Thoracic aorta (tissue), 2 donors: ENCODE results near the gene TMEM253. TPM values are rescaled to one million over a fixed set of nuclear protein-coding genes. Genes with fewer than 3 reads are reported as not detected.

Experiments
- ATAC-seq: fragments of 150-250 bp; one replicate; pipeline ENCODE4 v1.8.0; 2017; ENCODE audit warnings: low read depth; ENCODE audit not compliant: insufficient number of reproducible peaks, low FRiP score
- DNase-seq: peaks from one replicate; pipeline ENCODE4 v3.0.0-alpha.2; 2020; ENCODE audit warnings: low spot score
- H3K27ac ChIP-seq, 2 donors: fragments of 200-600 bp; sonication (generic); 1 replicate in 1 of 2; 2 replicates in 1 of 2; pipeline ENCODE4 v1.5.1; 2016; ENCODE audit warnings: mild to moderate bottlenecking in 2 of 2, moderate library complexity in 2 of 2
- H3K27me3 ChIP-seq: fragments of 200-600 bp; sonication (generic); replicated peaks from 2 replicates; pipeline ENCODE4 v1.6.0; 2016; ENCODE audit warnings: mild to moderate bottlenecking; ENCODE audit not compliant: insufficient read depth
- H3K36me3 ChIP-seq: fragments of 200-600 bp; sonication (generic); one replicate; pipeline ENCODE4 v1.5.1; 2016
- H3K4me1 ChIP-seq, 2 donors: fragments of 200-600 bp; sonication (generic); 1 replicate in 1 of 2; 2 replicates in 1 of 2; pipeline versions ENCODE4 v1.5.1 to v1.6.0; 2016; ENCODE audit warnings: low read depth in 2 of 2, mild to moderate bottlenecking in 1 of 2; ENCODE audit not compliant: control insufficient read depth in 1 of 2
- H3K4me3 ChIP-seq: fragments of 200-600 bp; sonication (generic); 2 replicates; pipeline ENCODE4 v1.5.1; 2016; ENCODE audit warnings: mild to moderate bottlenecking
- H3K9me3 ChIP-seq: fragments of 200-600 bp; sonication (generic); 2 replicates; pipeline ENCODE4 v1.5.1; 2016
- total RNA-seq, 2 donors: library from RNA; depleted of rRNA; stranded (reverse); fragments of >200 nt; gene quantifications; one replicate each; pipeline versions ENCODE4 v1.1.0 to v1.2.3, GENCODE V29; 2016
- TF ChIP-seq, protein P1 (sequence below): fragments of 200-600 bp; sonication (generic); IDR thresholded peaks from one replicate; pipeline ENCODE4 v1.5.1; 2019; ENCODE audit warnings: antibody characterized with exemption

Gene TMEM253
- total RNA-seq, 2 donors from 2014 or later = not detected

DNA sequence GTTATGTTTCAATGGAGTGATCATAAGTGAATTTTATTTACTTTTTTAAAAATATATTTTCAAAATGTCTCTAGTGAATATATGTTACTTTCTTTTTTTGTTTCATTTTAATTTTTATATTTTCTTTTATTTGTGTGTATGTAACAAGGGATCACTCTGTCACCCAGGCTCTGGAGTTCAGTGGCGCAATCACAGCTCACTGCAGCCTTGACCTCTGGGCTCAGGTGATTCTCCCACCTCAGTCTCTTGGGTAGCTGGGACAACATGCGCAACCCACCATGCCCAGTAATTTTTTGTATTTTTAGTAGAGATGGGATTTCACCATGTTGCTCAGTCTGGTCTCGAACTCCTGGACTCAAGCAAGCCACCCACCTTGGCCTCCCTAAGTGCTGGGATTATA, 18.1 kb downstream of the TMEM253 start:
- DNase-seq = no peak
- Histone ChIP-seq H3K9me3 (no peaks in the 10 kb centered on the region), H3K36me3 (no peaks in the 10 kb centered on the region), H3K4me1 (no peaks in the 10 kb centered on the region), H3K4me3 (no peak overlapping the region), H3K27ac (no peak overlapping the region), H3K27me3 (peaks cover 5% of the 10 kb centered on the region)
- ATAC-seq = no peak
- TF ChIP-seq, protein P1, sequence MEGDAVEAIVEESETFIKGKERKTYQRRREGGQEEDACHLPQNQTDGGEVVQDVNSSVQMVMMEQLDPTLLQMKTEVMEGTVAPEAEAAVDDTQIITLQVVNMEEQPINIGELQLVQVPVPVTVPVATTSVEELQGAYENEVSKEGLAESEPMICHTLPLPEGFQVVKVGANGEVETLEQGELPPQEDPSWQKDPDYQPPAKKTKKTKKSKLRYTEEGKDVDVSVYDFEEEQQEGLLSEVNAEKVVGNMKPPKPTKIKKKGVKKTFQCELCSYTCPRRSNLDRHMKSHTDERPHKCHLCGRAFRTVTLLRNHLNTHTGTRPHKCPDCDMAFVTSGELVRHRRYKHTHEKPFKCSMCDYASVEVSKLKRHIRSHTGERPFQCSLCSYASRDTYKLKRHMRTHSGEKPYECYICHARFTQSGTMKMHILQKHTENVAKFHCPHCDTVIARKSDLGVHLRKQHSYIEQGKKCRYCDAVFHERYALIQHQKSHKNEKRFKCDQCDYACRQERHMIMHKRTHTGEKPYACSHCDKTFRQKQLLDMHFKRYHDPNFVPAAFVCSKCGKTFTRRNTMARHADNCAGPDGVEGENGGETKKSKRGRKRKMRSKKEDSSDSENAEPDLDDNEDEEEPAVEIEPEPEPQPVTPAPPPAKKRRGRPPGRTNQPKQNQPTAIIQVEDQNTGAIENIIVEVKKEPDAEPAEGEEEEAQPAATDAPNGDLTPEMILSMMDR = no peak

GRCh38 chr14:21120686-21121085, 19.8 kb downstream of the TMEM253 start:
- no peak overlapping the region for H3K27ac ChIP-seq
- no peaks in the 10 kb centered on the region for H3K36me3 ChIP-seq
- DNase-seq = no peak
- H3K4me3 ChIP-seq = no peak overlapping the region
- TF ChIP-seq, protein P1 = no peak
- peaks cover 5% of the 10 kb centered on the region for H3K27me3 ChIP-seq
- no peaks in the 10 kb centered on the region for H3K4me1 ChIP-seq
- no peak for ATAC-seq
- H3K9me3 ChIP-seq = peaks cover 2% of the 10 kb centered on the region

DNA sequence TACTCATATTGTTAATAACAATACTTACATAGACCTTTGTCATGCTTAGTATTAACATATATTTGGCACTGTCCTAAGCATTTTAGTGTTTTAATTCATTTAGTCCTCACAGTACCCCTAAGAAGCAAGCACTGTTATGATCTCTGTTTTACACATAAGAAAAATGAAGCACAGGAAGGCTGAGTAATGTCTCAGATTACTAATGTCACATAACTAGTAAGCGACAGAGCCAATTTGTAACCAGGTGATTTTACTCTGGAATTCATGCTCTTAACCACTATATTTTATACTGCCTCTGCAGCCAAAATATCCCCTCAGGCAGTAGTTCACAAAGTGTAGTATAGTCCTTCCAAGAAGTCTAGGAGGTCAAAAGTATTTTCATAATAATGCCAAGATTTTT, 20.3 kb downstream of the TMEM253 start:
- H3K27me3 ChIP-seq = peaks cover 5% of the 10 kb centered on the region
- peaks cover 2% of the 10 kb centered on the region for H3K9me3 ChIP-seq
- no peaks in the 10 kb centered on the region for H3K4me1 ChIP-seq
- TF ChIP-seq, protein P1 = no peak
- no peak overlapping the region for H3K27ac ChIP-seq
- H3K4me3 ChIP-seq = no peak overlapping the region
- no peaks in the 10 kb centered on the region for H3K36me3 ChIP-seq
- ATAC-seq = no peak
- no peak for DNase-seq

DNA sequence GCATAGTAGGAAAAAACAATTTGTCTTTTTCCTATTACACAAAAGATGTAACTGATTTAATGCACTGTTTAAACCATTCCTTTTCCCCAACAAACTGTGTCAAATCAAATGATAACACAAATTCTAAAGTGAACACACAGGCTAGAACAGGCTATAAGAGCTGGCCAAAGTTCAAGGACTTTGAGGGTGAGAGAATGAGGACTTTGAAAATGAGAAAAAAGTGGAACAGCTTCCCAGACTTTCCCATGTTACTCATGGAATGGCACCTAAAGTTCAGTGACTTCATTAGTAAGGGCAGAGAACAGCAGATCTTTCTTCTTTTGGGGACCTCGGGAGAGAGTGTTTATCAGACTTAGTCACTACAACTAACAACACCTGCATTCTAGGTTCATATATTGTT, 22.6 kb downstream of the TMEM253 start:
- DNase-seq (no peak), ATAC-seq (no peak)
- peaks cover 2% of the 10 kb centered on the region for H3K9me3 ChIP-seq
- no peak overlapping the region for H3K27ac ChIP-seq
- TF ChIP-seq, protein P1 = no peak
- H3K36me3 ChIP-seq = no peaks in the 10 kb centered on the region
- peaks cover 5% of the 10 kb centered on the region for H3K27me3 ChIP-seq
- no peaks in the 10 kb centered on the region for H3K4me1 ChIP-seq
- H3K4me3 ChIP-seq = no peak overlapping the region

DNA sequence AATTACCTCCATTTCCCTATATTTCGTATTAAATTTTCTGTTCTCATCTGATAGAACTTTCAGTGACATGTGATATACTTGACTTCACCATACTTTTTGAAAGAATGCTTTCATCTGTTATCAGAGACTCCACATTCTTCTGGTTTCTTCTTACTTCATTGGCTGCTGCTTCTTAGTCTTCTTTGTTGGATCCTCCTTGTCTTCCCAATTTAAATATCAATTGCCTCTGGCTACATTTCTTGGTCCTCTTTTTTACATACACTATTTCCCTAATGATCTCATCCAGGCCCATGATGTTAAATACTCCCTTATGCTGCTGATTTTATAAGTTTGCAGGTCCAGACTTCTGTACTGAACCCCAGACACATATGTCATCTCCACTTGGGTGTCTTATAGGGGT, 33.0 kb downstream of the TMEM253 start:
- no peak for ATAC-seq
- H3K4me3 ChIP-seq = no peak overlapping the region

More for the DNA sequence above, 33.0 kb downstream of the TMEM253 start:
- TF ChIP-seq, protein P1 = no peak
- no peak for DNase-seq
- Histone ChIP-seq H3K9me3 (no peaks in the 10 kb centered on the region), H3K36me3 (no peaks in the 10 kb centered on the region), H3K27me3 (no peaks in the 10 kb centered on the region), H3K4me1 (no peaks in the 10 kb centered on the region), H3K27ac (no peak overlapping the region)
